ENCODE measurements around the gene COPA. TPM values are rescaled to one million over a fixed set of nuclear protein-coding genes. Genes with fewer than 3 reads are reported as not detected.
A peak's percentile ranks its signal among the peaks of the same experiment; 100 is the strongest.

Gene COPA
- total and polyA plus RNA-seq, 8 donors = 149 to 182 (median 174) TPM

DNA sequence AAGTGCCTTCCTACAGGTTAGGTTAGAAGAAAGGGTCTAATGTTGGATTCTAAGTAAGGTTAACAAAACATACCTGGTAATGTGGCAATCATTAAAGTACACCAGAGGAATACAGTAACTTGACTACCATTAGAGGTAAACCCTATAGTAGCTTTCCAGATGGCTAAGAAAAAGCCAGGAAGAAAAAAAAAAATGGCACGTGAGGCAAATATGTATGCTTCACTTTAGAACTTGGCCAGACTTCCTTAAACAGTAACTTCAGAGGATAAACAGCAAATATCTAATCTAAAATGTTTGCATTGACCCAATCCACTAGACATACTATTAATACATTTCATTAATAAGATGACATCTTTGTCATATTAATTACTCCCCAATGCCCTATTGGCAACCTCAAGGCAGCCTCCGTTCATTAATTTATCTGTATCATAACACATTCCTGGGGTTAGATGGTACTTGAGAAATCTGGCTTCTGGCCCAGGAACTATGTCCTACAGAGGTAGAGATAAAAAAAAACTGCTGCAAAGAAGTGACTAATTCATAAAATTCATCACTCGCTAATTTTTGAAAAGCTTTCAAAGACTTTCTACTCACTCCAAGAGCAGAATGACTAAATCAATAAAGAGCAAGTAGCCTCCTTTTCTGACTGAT is 86.5 kb downstream of the COPA start:
- peak; percentile 50 for ATAC-seq
- no peak overlapping the region for H3K4me3 ChIP-seq
- peak overlapping the region; percentile 24 to 36 for H3K27ac ChIP-seq
- no peaks in the 10 kb centered on the region for H3K27me3 ChIP-seq
- peak in 2 of 4 donors; percentile 10 to 36 for DNase-seq
- no peaks in the 10 kb centered on the region for H3K9me3 ChIP-seq
- TF ChIP-seq, protein P1, sequence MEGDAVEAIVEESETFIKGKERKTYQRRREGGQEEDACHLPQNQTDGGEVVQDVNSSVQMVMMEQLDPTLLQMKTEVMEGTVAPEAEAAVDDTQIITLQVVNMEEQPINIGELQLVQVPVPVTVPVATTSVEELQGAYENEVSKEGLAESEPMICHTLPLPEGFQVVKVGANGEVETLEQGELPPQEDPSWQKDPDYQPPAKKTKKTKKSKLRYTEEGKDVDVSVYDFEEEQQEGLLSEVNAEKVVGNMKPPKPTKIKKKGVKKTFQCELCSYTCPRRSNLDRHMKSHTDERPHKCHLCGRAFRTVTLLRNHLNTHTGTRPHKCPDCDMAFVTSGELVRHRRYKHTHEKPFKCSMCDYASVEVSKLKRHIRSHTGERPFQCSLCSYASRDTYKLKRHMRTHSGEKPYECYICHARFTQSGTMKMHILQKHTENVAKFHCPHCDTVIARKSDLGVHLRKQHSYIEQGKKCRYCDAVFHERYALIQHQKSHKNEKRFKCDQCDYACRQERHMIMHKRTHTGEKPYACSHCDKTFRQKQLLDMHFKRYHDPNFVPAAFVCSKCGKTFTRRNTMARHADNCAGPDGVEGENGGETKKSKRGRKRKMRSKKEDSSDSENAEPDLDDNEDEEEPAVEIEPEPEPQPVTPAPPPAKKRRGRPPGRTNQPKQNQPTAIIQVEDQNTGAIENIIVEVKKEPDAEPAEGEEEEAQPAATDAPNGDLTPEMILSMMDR (IDR thresholded peaks at IDR 0.05) = no peak
- peaks cover 13 to 49% of the 10 kb centered on the region in 2 donors for H3K4me1 ChIP-seq
- peaks cover 0 to 13% of the 10 kb centered on the region in 2 donors for H3K36me3 ChIP-seq
- intact Hi-C loops (cut with DNase I) = no loop called here

DNA sequence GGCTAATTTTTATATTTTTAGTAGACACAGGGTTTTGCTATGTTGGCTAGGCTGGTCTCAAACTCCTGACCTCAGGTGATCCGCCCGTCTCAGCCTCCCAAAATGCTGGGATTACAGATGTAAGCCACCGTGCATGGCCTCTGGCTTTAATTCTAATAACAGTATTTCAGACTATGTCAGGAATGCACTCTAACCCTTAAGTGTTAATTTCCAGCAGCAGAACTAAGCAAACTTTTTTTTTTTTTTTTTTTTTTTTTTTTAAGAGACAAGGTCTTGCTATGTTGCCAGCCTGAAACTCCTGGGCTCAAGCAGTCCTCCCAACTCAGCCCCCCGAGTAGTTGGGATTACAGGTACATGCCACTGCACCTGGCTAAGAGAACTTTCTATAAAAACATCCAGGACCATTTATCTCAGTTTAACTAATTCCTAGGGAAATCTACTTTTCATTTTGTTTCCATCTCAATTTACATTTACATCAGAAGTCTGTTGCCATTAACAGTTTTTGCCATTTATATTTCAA is 87.2 kb downstream of the COPA start:
- DNase-seq (no peak), ATAC-seq (peak; percentile 61)
- H3K4me1 ChIP-seq = peaks cover 7 to 42% of the 10 kb centered on the region in 2 donors
- TF ChIP-seq, protein P1 (IDR thresholded peaks at IDR 0.05) = no peak
- no peaks in the 10 kb centered on the region for H3K27me3 ChIP-seq
- intact Hi-C loops (cut with DNase I) = no loop called here
- peaks cover 0 to 17% of the 10 kb centered on the region in 2 donors for H3K36me3 ChIP-seq
- peak overlapping the region; percentile 24 to 36 for H3K27ac ChIP-seq
- H3K9me3 ChIP-seq = no peaks in the 10 kb centered on the region
- H3K4me3 ChIP-seq = no peak overlapping the region

DNA sequence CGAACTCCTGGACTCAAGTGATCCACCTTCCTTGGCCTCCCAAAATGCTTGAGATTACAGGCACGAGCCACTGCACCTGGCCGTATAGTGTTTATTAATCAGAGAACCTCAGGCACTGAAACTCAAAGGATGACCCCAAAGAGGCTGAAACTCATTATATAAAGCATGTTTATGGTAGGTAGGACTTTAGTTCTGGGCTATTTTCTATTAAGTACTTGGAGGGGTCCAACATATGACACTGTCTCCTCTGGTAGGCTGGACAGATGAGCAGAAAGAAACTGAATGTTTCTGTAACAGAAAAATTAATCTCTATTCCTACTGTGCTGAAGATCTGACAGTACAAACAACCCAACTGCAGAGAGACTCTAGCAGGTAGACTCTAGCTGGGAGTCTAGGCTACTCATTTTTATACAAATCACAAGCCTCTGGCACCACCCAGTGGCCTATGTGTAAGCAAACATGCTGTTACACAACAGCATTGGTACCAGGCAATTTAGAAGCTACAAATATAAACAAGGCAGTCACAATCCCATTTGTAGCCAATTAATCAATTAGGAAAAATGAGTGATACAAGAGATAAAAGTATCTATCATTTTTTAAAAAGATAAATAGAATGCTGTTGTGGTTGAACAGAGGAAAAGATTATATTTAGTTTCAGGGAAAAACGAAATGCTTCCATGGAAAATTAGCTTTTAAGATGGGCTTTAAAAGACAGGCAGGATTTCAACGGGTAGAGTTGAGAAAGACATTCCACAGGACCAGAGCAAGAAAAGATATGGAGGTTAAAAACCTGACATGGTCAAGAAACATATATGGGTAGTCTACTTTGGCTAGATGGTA is 91.1 kb downstream of the COPA start:
- Histone ChIP-seq H3K9me3 (no peaks in the 10 kb centered on the region), H3K27ac (no peak overlapping the region), H3K4me3 (no peak overlapping the region), H3K36me3 (peaks cover 0 to 21% of the 10 kb centered on the region in 2 donors), H3K4me1 (peaks cover 0 to 8% of the 10 kb centered on the region in 2 donors), H3K27me3 (no peaks in the 10 kb centered on the region)
- intact Hi-C loops (cut with DNase I) = loop anchor here in 1 of 2 donors (2.0 kb wide), 1 partner anchor 151 kb away; no protein-coding TSS in a partner anchor
- TF ChIP-seq, protein P1 (IDR thresholded peaks at IDR 0.05) = peak; percentile 64 to 68
- DNase-seq (peak in 3 of 4 donors; percentile 54 to 82 (median 58)), ATAC-seq (peak; percentile 96)

DNA sequence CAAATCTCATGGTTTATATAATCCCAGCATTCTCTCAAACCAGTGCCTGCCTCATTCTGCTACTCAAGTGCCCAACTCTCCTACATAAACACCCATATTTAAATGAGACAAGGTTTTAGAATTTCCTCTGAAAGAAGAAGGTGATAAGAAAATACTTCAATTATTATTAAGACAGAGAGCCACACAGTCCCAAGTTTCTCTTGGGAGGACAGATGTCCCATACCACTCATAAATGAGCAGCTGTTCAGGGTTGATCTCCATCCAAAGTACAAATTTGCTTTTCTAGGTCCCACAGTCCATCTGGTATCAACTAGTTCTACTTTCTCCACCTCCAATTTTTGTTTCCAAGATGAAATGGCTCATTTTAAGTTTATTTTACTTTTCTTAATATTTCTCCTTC is 92.0 kb downstream of the COPA start:
- no peaks in the 10 kb centered on the region for H3K27me3 ChIP-seq
- peaks cover 0 to 21% of the 10 kb centered on the region in 2 donors for H3K36me3 ChIP-seq
- H3K4me3 ChIP-seq = no peak overlapping the region
- H3K27ac ChIP-seq = no peak overlapping the region
- ATAC-seq (no peak), DNase-seq (no peak)
- intact Hi-C loops (cut with DNase I) = loop anchor here in 1 of 2 donors (2.0 kb wide), 1 partner anchor 150 kb away; no protein-coding TSS in a partner anchor
- peaks cover 0 to 2% of the 10 kb centered on the region in 2 donors for H3K4me1 ChIP-seq
- TF ChIP-seq, protein P1 (IDR thresholded peaks at IDR 0.05) = no peak
- H3K9me3 ChIP-seq = no peaks in the 10 kb centered on the region
